HepG2 (cell line): ENCODE results near the gene RBM14. TPM values are rescaled to one million over a fixed set of nuclear protein-coding genes. Genes with fewer than 3 reads are reported as not detected.

ENCODE experiments used
- BCL6 ChIP-seq: IDR thresholded peaks from 2 replicates; pipeline ENCODE4 v1.6.1; 2016; ENCODE audit warnings: missing genetic modification reagents, missing compliant biosample characterization
- CAMTA2 ChIP-seq: sonication (generic); formaldehyde crosslinking; IDR thresholded peaks from 2 replicates; pipeline ENCODE4 v1.4.0; 2020; ENCODE audit warnings: mild to moderate bottlenecking, missing genetic modification reagents, borderline replicate concordance
- GTF3A ChIP-seq: sonication (generic); formaldehyde crosslinking; conservative IDR thresholded peaks from 2 replicates; pipeline ENCODE4 v1.4.0; 2020; ENCODE audit warnings: mild to moderate bottlenecking, missing genetic modification reagents
- HDAC2 ChIP-seq: sonication (generic); formaldehyde crosslinking; IDR thresholded peaks from 2 replicates; pipeline ENCODE4 v1.4.0; 2020; ENCODE audit warnings: missing genetic modification reagents
- HNF4A ChIP-seq: sonication (generic); formaldehyde crosslinking; IDR thresholded peaks from 2 replicates; pipeline ENCODE4 v1.4.0; 2020; ENCODE audit warnings: missing genetic modification reagents
- IKZF5 ChIP-seq: IDR thresholded peaks from 2 replicates; pipeline ENCODE4 v1.6.1; 2018; ENCODE audit warnings: missing genetic modification reagents, mild to moderate bottlenecking, missing compliant biosample characterization
- LRRFIP1 ChIP-seq: sonication (generic); formaldehyde crosslinking; conservative IDR thresholded peaks from 2 replicates; pipeline ENCODE4 v1.4.0; 2020; ENCODE audit warnings: missing genetic modification reagents
- NCOA2 ChIP-seq: sonication (generic); formaldehyde crosslinking; IDR thresholded peaks from 2 replicates; pipeline ENCODE4 v1.8.0; 2022; ENCODE audit warnings: inconsistent platforms
- NCOR1 ChIP-seq: fragments of 200-600 bp; sonication (generic); IDR thresholded peaks from 2 replicates; pipeline ENCODE4 v1.7.0; 2017; ENCODE audit warnings: antibody characterized with exemption, low read length, borderline replicate concordance
- SOX5 ChIP-seq: IDR thresholded peaks from 2 replicates; pipeline ENCODE4 v1.6.1; 2016; ENCODE audit warnings: borderline replicate concordance
- TCF7 ChIP-seq: sonication (generic); IDR thresholded peaks from 2 replicates; pipeline ENCODE4 v1.6.1; 2016; ENCODE audit warnings: antibody characterized with exemption, low read depth
- ZIK1 ChIP-seq: sonication (generic); formaldehyde crosslinking; IDR thresholded peaks from 2 replicates; pipeline ENCODE4 v1.5.0; 2020; ENCODE audit warnings: mild to moderate bottlenecking, low read depth, missing genetic modification reagents, borderline replicate concordance
- ZNF547 ChIP-seq: sonication (generic); formaldehyde crosslinking; IDR thresholded peaks from 2 replicates; pipeline ENCODE4 v1.5.1; 2020; ENCODE audit warnings: mild to moderate bottlenecking, missing genetic modification reagents
- ZNF557 ChIP-seq: sonication (generic); formaldehyde crosslinking; IDR thresholded peaks from 2 replicates; pipeline ENCODE4 v1.4.0; 2020; ENCODE audit warnings: missing genetic modification reagents
- ZNF614 ChIP-seq: IDR thresholded peaks from 2 replicates; pipeline ENCODE4 v1.6.1; 2018; ENCODE audit warnings: missing biosample characterization, missing genetic modification reagents, inconsistent platforms, borderline replicate concordance
- ZNF652 ChIP-seq: IDR thresholded peaks from 2 replicates; pipeline ENCODE4 v1.6.1; 2016; ENCODE audit warnings: low read depth, borderline replicate concordance
- ZNF687 ChIP-seq: sonication (generic); formaldehyde crosslinking; IDR thresholded peaks from 2 replicates; pipeline ENCODE4 v1.5.1; 2020; ENCODE audit warnings: mild to moderate bottlenecking, missing genetic modification reagents, moderate library complexity
- polyA plus RNA-seq, 8 experiments: library from polyadenylated mRNA; depleted of rRNA in 3 of 8; stranded (reverse) in 7 of 8; unstranded in 1 of 8; fragments of >200 nt; fragmentation: Illumina TruSeq in 4 of 8; extraction: Trizol in 4 of 8; gene quantifications; 2 replicates each; pipeline versions ENCODE4 v1.2.1 to v1.2.3, GENCODE V29; 2011 to 2016; ENCODE audit warnings: low read depth in 4 of 8, missing spikeins in 1 of 8, mixed read lengths in 1 of 8; ENCODE audit not compliant: insufficient read depth in 1 of 8
- total RNA-seq, 5 experiments: library from RNA; depleted of rRNA; stranded (reverse); fragments of >200 nt; fragmentation: Illumina TruSeq; extraction: Trizol; gene quantifications; 2 replicates each; pipeline ENCODE4 v1.2.3, GENCODE V29; 2016; ENCODE audit warnings: low read depth in 1 of 5
- TF ChIP-seq, protein P1 (sequence below): IDR thresholded peaks from 2 replicates; pipeline ENCODE4 v1.4.0; 2020; ENCODE audit warnings: mild to moderate bottlenecking, missing genetic modification reagents

The RBM14 gene
- total and polyA plus RNA-seq, 2 of the 13 experiments (the other 11 are each of a cell fraction or from before 2014, with no cell fraction given): 12.7 to 44.1 TPM

GRCh38 chr11:66589996-66590675, 26.3 kb upstream of the RBM14 start (continued):
- TF ChIP-seq LRRFIP1: no peak
- peak; percentile 75; the same call in 1 of the 2 replicates for TF ChIP-seq NCOR1
- TF ChIP-seq, protein P1, sequence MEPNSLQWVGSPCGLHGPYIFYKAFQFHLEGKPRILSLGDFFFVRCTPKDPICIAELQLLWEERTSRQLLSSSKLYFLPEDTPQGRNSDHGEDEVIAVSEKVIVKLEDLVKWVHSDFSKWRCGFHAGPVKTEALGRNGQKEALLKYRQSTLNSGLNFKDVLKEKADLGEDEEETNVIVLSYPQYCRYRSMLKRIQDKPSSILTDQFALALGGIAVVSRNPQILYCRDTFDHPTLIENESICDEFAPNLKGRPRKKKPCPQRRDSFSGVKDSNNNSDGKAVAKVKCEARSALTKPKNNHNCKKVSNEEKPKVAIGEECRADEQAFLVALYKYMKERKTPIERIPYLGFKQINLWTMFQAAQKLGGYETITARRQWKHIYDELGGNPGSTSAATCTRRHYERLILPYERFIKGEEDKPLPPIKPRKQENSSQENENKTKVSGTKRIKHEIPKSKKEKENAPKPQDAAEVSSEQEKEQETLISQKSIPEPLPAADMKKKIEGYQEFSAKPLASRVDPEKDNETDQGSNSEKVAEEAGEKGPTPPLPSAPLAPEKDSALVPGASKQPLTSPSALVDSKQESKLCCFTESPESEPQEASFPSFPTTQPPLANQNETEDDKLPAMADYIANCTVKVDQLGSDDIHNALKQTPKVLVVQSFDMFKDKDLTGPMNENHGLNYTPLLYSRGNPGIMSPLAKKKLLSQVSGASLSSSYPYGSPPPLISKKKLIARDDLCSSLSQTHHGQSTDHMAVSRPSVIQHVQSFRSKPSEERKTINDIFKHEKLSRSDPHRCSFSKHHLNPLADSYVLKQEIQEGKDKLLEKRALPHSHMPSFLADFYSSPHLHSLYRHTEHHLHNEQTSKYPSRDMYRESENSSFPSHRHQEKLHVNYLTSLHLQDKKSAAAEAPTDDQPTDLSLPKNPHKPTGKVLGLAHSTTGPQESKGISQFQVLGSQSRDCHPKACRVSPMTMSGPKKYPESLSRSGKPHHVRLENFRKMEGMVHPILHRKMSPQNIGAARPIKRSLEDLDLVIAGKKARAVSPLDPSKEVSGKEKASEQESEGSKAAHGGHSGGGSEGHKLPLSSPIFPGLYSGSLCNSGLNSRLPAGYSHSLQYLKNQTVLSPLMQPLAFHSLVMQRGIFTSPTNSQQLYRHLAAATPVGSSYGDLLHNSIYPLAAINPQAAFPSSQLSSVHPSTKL: peak; percentile 47; the same call in 1 of the 2 replicates
- TF ChIP-seq HDAC2 (CRISPR knock-in tag): peak; percentile 28; the same call in 1 of the 2 replicates
- TF ChIP-seq BCL6 (CRISPR knock-in tag): 0 out of 2 replicates have a peak, but pooled peaks have one; percentile 44
- TF ChIP-seq IKZF5 (CRISPR knock-in tag): no peak
- TF ChIP-seq ZIK1 (CRISPR knock-in tag): no peak
- TF ChIP-seq CAMTA2: no peak
- no peak for TF ChIP-seq ZNF547
- no peak for TF ChIP-seq ZNF557
- TF ChIP-seq ZNF614 (CRISPR knock-in tag): 0 out of 2 replicates have a peak, but pooled peaks have one; percentile 17
- TF ChIP-seq TCF7: peak; percentile 77
- peak; percentile 76; the same call in 1 of the 2 replicates for TF ChIP-seq SOX5 (CRISPR knock-in tag)
- no peak for TF ChIP-seq GTF3A (CRISPR knock-in tag)
- peak; percentile 25; the same call in 1 of the 2 replicates for TF ChIP-seq ZNF687
- peak; percentile 68 for TF ChIP-seq HNF4A
- TF ChIP-seq ZNF652 (CRISPR knock-in tag): 0 out of 2 replicates have a peak, but pooled peaks have one; percentile 15
- peak; percentile 59; the same call in 1 of the 2 replicates for TF ChIP-seq NCOA2 (CRISPR knock-in tag)
